NB4 (cell line): ENCODE data around the gene UCP3.
"Not testable (repeated sequence)": the region's sequence is repeated elsewhere in the genome, so short reads cannot be mapped to it uniquely, and the experiment has no call there.

Source experiments
- DNase-seq: peaks from one replicate; pipeline ENCODE4 v3.0.0; 2010; ENCODE audit warnings: low read depth
- H3K4me3 ChIP-seq: one replicate; pipeline ENCODE4 v1.5.1; 2011; ENCODE audit warnings: mild to moderate bottlenecking, low read depth, low read length, moderate library complexity
- CTCF ChIP-seq: IDR thresholded peaks from one replicate; pipeline ENCODE4 v1.5.1; 2012; ENCODE audit warnings: low read depth, low read length
- MYC ChIP-seq: IDR thresholded peaks from 2 replicates; pipeline ENCODE4 v1.6.1; 2011; ENCODE audit warnings: low read depth, low read length
- POLR2A ChIP-seq: IDR thresholded peaks from 2 replicates; pipeline ENCODE4 v1.6.1; 2011; ENCODE audit warnings: mild to moderate bottlenecking; ENCODE audit not compliant: insufficient read length; ENCODE audit errors: extremely low read depth
- TF ChIP-seq, protein P1 (sequence below): IDR thresholded peaks from 2 replicates; pipeline ENCODE4 v1.6.1; 2011; ENCODE audit warnings: low read depth, low read length

The UCP3 gene

GRCh38 chr11:73990730-73991129 lies 18.2 kb downstream of the UCP3 start:
- TF ChIP-seq POLR2A: no peak
- TF ChIP-seq, protein P1, sequence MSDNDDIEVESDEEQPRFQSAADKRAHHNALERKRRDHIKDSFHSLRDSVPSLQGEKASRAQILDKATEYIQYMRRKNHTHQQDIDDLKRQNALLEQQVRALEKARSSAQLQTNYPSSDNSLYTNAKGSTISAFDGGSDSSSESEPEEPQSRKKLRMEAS: no peak
- TF ChIP-seq MYC: no peak
- no peak for TF ChIP-seq CTCF
- H3K4me3 ChIP-seq: no peak overlapping the region
- no peak for DNase-seq

GRCh38 chr11:73989156-73989555 lies 19.7 kb downstream of the UCP3 start:
- TF ChIP-seq POLR2A: no peak
- TF ChIP-seq, protein P1: no peak

DNA sequence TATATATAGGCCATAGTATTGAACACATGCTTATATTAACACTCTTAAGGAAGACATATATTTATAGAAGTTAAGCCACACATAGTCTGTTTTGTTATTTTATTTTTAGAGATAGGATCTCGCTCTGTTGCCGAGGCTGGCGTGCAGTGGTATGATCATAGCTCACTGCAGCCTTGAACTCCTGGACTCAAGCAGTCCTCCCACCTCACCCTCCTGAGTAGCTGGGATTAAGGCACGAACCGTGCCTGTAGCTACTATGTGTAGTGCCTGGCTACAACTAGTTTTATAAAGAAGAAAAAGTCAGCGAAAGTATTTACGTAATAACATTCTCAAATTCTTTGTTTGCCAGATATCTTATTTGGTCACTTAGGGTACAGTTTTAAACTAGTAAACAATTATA lies 20.7 kb downstream of the UCP3 start:
- no peak overlapping the region for H3K4me3 ChIP-seq
- TF ChIP-seq CTCF: no peak
- TF ChIP-seq MYC: no peak
- no peak for TF ChIP-seq POLR2A
- TF ChIP-seq, protein P1: no peak
- DNase-seq: no peak

More at GRCh38 chr11:73989156-73989555, 19.7 kb downstream of the UCP3 start:
- H3K4me3 ChIP-seq: no peak overlapping the region
- DNase-seq: no peak

- H3K4me3 ChIP-seq, DNase-seq: not testable (repeated sequence)
Observed at GRCh38 chr11:73985661-73986060, 23.2 kb downstream of the UCP3 start.

GRCh38 chr11:73983741-73984538 lies 24.9 kb downstream of the UCP3 start:
- peak; percentile 78 for DNase-seq
- peak overlapping the region; percentile 54 for H3K4me3 ChIP-seq
- TF ChIP-seq MYC (peak; percentile 92), POLR2A (no peak), CTCF (no peak)
- TF ChIP-seq, protein P1: peak; percentile 96

GRCh38 chr11:73982990-73983740 lies 25.7 kb downstream of the UCP3 start:
- peak; percentile 100 for DNase-seq
- H3K4me3 ChIP-seq: peak overlapping the region; percentile 79
- TF ChIP-seq, protein P1: no peak
- peak; percentile 76 for TF ChIP-seq POLR2A
- no peak for TF ChIP-seq CTCF
- peak; percentile 23; the same call in 1 of the 2 replicates for TF ChIP-seq MYC
